ENCODE results near the gene PPBP. TPM values are rescaled to one million over a fixed set of nuclear protein-coding genes. Genes with fewer than 3 reads are reported as not detected.
A peak's percentile ranks its signal among the peaks of the same experiment; 100 is the strongest.

PPBP gene
- total RNA-seq, 4 donors from 2014 or later, result not detected

- no peaks in the 10 kb centered on the region for H3K9me3 ChIP-seq
- TF ChIP-seq CTCF (IDR thresholded peaks at IDR 0.05 in 4 of 5, conservative IDR thresholded peaks at IDR 0.05 in 1 of 5) (no peak), POLR2A (IDR thresholded peaks at IDR 0.05) (no peak)
- in situ Hi-C loops (cut with MboI; ENCODE audit: low sequenced_read_pairs in 4 of 4), result no loop called here
- ATAC-seq (no peak), DNase-seq (no peak)
- H3K4me1 ChIP-seq, result no peaks in the 10 kb centered on the region
- H3K36me3 ChIP-seq, result no peaks in the 10 kb centered on the region
- no peak overlapping the region for H3K27ac ChIP-seq
- no peak overlapping the region for H3K4me3 ChIP-seq
- intact Hi-C loops (cut with DNase I; ENCODE audit: low total_unique reads), result no loop called here
- no peaks in the 10 kb centered on the region for H3K27me3 ChIP-seq
Observed at GRCh38 chr4:74004668-74005067, 16.7 kb upstream of the PPBP start.

- H3K9me3 ChIP-seq, result no peaks in the 10 kb centered on the region
- DNase-seq (no peak), ATAC-seq (no peak)
- no peak overlapping the region for H3K27ac ChIP-seq
- H3K27me3 ChIP-seq, result peaks cover 0 to 5% (median 0%) of the 10 kb centered on the region in 3 donors
- H3K4me3 ChIP-seq, result no peak overlapping the region
- no peaks in the 10 kb centered on the region for H3K4me1 ChIP-seq
- H3K36me3 ChIP-seq, result no peaks in the 10 kb centered on the region
- TF ChIP-seq CTCF (IDR thresholded peaks at IDR 0.05 in 4 of 5, conservative IDR thresholded peaks at IDR 0.05 in 1 of 5) (no peak), POLR2A (IDR thresholded peaks at IDR 0.05) (no peak)
- intact Hi-C loops (cut with DNase I; ENCODE audit: low total_unique reads) (no loop called here), in situ Hi-C loops (cut with MboI; ENCODE audit: low sequenced_read_pairs in 4 of 4) (no loop called here)
Observed at GRCh38 chr4:74000301-74000700, 12.3 kb upstream of the PPBP start.

- in situ Hi-C loops (cut with MboI; ENCODE audit: low sequenced_read_pairs in 4 of 4) (no loop called here), intact Hi-C loops (cut with DNase I; ENCODE audit: low total_unique reads) (no loop called here)
- DNase-seq (no peak), ATAC-seq (no peak)
- peaks cover 0 to 5% (median 0%) of the 10 kb centered on the region in 3 donors for H3K27me3 ChIP-seq
- H3K4me1 ChIP-seq, result no peaks in the 10 kb centered on the region
- no peaks in the 10 kb centered on the region for H3K36me3 ChIP-seq
- peak within 1 kb of the TSS in 3 of 4 donors; percentile 33 to 43 (median 34) for H3K4me3 ChIP-seq
- no peak within 1 kb of the TSS for H3K27ac ChIP-seq
- no peak for TF ChIP-seq CTCF (IDR thresholded peaks at IDR 0.05 in 4 of 5, conservative IDR thresholded peaks at IDR 0.05 in 1 of 5)
- no peak for TF ChIP-seq POLR2A (IDR thresholded peaks at IDR 0.05)
- H3K9me3 ChIP-seq, result no peaks in the 10 kb centered on the region
Observed at GRCh38 chr4:73998040-73999011, 10.3 kb upstream of the PPBP start, which contains the start of gene CXCL5. TSS of gene CXCL5 (minus strand) at chr4:73998677. CDS start at chr4:73998581, 96 bp downstream.

GRCh38 chr4:73992050-73992449 is 4.1 kb upstream of the PPBP start:
- H3K36me3 ChIP-seq, result no peaks in the 10 kb centered on the region
- H3K27me3 ChIP-seq, result peaks cover 0 to 5% (median 0%) of the 10 kb centered on the region in 3 donors
- DNase-seq (no peak), ATAC-seq (no peak)
- H3K9me3 ChIP-seq, result no peaks in the 10 kb centered on the region
- in situ Hi-C loops (cut with MboI; ENCODE audit: low sequenced_read_pairs in 4 of 4), result no loop called here
- TF ChIP-seq POLR2A (IDR thresholded peaks at IDR 0.05) (no peak), CTCF (IDR thresholded peaks at IDR 0.05 in 4 of 5, conservative IDR thresholded peaks at IDR 0.05 in 1 of 5) (no peak)
- no peak overlapping the region for H3K27ac ChIP-seq
- intact Hi-C loops (cut with DNase I; ENCODE audit: low total_unique reads), result no loop called here
- no peaks in the 10 kb centered on the region for H3K4me1 ChIP-seq
- H3K4me3 ChIP-seq, result no peak overlapping the region
